HPDE6-E6E7 (cell line): Measurements from ENCODE around the gene B4GALNT4.
A peak's percentile ranks its signal among the peaks of the same experiment; 100 is the strongest.
"Not testable (repeated sequence)": the region's sequence is repeated elsewhere in the genome, so short reads cannot be mapped to it uniquely, and the experiment has no call there.

Experiments
- DNase-seq: peaks from one replicate; pipeline ENCODE4 v3.0.0; 2011; ENCODE audit warnings: missing footprints; ENCODE audit errors: extremely low spot score

B4GALNT4 gene

DNA sequence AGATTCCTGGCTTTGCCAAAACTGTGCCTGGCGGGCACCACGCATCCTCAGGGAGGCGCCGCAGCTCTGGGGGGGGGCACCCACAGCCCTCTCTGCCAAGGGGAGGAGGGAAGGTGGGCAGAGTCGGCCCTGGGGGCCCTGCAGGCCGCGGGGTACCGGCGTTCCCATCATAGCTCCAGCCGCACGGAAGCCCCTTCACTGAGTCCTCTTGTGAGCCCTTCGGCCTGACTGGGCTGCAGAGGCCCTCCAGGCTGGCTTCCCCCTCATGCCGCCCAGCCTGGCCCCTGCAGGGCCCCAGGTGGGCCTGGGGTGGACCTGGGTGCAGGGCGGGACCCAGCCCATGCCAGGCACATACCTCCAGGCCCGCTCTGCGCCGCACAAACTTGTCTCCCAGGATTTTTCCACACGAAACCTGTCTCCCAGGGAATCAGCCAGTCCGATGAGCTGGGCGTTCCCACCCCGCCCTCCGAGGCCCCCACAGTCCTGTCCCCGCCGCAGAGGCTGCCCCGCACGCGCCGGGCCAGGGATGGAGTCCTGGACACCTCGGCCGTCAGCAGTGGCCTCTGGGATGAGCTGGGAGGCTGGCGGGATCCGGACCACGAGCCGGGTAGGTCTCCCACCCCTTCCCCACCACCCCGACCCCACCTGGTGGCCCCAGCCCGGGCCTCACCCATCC lies 22.9 kb downstream of the B4GALNT4 start:
- DNase-seq: no peak

DNA sequence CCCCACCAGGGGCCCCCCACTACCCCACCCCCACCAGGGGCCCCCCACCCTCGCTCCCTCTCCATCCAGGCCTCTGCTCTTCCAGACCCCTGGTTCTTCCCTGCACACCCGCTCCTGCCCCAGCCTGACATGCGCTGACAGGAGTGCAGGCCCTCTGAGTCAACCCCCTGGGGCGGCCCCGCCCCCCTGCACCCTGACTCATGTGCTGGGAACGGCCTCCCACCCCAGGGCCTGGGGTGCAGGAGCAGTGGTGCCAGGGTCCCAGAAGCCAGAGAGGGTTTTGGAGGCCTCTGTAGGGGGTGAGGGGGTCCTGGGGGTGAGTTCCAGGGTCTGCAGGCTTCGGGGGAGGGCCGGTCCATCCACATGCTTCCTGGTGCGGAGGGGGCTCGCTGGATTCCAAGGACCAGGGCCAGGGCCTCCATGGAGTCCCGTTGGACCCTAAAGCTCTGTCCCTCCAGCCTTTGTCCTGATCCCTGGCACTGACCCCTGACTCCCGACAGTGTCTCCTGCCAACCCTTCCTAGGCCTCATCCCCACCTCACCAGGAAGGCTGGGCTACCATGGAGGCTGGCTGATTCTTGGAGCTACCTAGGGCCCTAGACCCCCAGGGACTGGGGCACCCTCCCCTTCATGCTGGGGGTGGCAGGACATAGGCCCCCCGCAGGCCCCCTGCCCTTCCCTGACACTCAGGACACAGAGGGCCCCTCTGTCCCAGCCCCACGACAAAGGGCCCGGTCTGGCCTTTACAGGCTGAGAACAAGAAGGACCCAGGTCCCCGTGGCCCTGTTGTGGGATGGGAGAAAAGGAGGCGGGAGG lies 24.1 kb downstream of the B4GALNT4 start:
- DNase-seq: peak; percentile 96

- peak; percentile 93 for DNase-seq
These were observed 24.9 kb downstream of the B4GALNT4 start, which contains the start of gene PKP3 for GRCh38 chr11:394034-394857. TSS of gene PKP3 (plus strand) at chr11:394209. CDS start at chr11:394293, 84 bp downstream.

- DNase-seq: no peak
These were observed 25.8 kb downstream of the B4GALNT4 start for GRCh38 chr11:394858-395655.

DNA sequence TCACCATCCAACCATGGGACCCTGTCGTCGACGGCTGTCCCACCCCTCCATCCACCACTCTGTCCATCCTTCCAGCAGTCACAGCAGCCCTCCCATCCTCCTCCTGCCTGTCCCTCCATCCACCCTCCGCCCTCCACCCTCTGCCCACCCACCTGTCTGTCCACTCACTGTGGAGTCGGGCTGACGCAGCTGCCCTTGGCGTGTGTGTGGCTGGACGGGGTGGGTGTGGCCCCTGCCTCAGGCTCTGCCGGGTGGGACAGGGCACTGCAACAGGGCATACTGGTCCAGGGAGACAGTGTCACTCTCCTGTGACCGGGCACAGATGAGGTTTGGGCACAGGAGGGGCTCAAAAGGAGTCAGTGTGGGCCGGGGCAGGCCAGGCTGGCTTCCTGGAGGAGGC lies 26.6 kb downstream of the B4GALNT4 start:
- no peak for DNase-seq

DNA sequence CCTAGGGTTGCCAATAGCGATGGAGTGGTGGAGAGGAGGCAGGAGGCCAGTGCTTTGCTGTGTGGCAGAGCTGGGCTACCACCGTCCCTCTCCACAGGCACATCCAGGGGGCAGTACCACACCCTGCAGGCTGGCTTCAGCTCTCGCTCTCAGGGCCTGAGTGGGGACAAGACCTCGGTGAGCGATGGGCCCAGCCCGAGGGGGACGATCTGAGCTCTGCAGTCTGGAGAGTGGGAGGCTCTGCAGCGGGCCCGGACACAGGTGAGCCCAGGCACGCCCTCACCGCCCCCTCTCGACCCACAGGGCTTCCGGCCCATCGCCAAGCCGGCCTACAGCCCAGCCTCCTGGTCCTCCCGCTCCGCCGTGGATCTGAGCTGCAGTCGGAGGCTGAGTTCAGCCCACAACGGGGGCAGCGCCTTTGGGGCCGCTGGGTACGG lies 27.2 kb downstream of the B4GALNT4 start:
- no peak for DNase-seq

GRCh38 chr11:396948-397548 lies 27.7 kb downstream of the B4GALNT4 start:
- no peak for DNase-seq

DNA sequence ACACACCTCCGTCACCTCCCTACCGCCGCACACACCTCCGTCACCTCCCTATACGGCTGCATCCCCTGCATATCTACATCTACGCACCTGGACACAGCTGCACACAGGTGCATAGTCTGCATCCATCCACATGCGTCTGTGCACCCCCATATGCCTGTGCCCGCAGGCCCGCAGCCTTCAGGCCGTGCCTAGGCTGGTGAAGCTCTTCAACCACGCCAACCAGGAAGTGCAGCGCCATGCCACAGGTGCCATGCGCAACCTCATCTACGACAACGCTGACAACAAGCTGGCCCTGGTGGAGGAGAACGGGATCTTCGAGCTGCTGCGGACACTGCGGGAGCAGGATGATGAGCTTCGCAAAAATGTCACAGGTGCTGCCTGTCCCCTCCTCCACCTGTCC lies 29.5 kb downstream of the B4GALNT4 start:
- DNase-seq: no peak

DNA sequence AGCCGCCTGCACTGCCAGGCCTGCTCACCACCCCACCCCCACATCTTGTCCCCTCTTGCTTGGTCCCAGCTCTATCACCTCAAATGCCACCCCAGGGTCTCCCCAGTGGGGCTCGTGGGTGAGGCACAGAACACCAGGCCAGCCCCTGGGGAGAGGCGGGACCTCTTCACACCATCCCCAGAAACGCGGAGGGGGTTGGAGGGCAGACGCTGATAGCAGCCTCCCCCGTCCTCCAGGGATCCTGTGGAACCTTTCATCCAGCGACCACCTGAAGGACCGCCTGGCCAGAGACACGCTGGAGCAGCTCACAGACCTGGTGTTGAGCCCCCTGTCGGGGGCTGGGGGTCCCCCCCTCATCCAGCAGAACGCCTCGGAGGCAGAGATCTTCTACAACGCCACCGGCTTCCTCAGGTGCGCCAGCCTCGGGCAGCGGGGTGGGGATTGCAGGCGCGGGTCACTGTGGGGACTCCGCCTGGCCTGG lies 30.5 kb downstream of the B4GALNT4 start:
- DNase-seq: no peak

- no peak for DNase-seq
These were observed 31.0 kb downstream of the B4GALNT4 start for GRCh38 chr11:400241-400689.

DNA sequence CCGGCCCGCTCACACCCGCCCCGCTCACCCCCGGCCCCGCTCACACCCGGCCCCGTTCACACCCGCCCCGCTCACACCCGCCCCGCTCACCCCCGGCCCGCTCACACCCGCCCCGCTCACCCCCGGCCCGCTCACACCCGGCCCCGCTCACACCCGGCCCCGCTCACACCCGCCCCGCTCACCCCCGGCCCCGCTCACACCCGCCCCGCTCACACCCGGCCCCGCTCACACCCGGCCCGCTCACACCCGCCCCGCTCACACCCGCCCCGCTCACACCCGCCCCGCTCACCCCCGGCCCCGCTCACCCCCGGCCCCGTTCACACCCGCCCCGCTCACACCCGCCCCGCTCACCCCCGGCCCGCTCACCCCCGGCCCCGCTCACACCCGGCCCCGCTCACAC lies 31.9 kb downstream of the B4GALNT4 start:
- not testable (repeated sequence) for DNase-seq

DNA sequence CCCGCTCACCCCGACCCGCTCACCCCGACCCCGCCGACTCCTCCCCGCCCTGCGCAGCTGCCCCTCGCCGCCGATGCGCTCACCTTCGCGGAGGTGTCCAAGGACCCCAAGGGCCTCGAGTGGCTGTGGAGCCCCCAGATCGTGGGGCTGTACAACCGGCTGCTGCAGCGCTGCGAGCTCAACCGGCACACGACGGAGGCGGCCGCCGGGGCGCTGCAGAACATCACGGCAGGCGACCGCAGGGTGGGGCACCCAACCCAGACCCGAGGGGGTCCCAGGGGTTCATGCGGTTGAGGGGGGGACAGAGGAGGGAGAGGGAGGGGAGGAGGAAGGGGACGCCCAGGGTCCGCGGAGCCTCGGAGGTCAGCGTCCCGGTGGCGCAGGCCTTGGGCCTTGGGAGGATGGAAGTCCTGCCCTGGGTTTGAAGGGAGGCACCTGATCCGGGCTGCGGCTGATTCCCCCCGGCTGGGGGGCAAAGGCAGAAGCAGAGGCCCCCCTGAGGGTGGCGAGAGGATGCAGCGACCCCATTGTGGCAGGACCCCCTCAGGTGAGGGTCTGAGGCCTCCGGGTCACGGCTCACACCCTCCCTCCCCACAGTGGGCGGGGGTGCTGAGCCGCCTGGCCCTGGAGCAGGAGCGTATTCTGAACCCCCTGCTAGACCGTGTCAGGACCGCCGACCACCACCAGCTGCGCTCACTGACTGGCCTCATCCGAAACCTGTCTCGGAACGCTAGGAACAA lies 33.9 kb downstream of the B4GALNT4 start:
- no peak for DNase-seq

GRCh38 chr11:403761-404431 lies 34.6 kb downstream of the B4GALNT4 start:
- no peak for DNase-seq

- no peak for DNase-seq
These were observed 35.4 kb downstream of the B4GALNT4 start for GRCh38 chr11:404551-405264.

DNA sequence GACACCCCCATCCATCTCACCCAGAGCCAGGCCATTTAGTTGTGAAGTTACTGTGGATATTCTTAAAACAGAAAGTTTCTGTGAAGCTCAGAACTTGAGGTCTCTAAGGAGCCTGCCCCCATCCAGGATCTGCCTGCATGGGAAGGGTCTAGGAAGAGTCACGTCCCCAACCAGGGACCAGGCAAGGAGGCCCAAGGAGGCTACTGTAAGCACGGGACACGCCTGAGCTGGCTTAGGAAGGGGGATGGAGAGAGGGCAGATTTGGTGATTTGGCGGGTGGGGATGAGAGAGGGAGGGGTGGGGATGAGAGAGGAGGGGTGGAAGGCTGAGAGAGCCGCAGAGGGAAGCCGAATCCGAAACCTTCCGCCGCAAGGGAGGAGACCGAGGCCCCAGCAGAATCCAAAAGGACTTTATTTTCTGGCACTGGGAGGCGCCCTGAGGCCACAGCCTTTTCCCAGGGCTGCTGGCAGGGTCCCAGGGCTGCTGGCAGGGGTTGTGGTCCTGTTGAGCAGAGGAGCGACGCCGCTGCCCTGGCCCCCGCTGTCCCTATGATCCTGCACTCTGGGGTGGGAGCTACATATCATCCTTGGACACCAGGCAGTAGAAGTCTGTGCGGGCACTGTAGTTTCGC lies 36.1 kb downstream of the B4GALNT4 start:
- no peak for DNase-seq

- DNase-seq: no peak
These were observed 36.9 kb downstream of the B4GALNT4 start for GRCh38 chr11:405954-406795.
